RPMI7951 (cell line): Measurements from ENCODE around the gene SETD1A. TPM values are rescaled to one million over a fixed set of nuclear protein-coding genes. Genes with fewer than 3 reads are reported as not detected.

Experiments
- DNase-seq: peaks from one replicate; pipeline ENCODE4 v3.0.0-alpha.2; 2012; ENCODE audit warnings: low read depth
- total RNA-seq: library from RNA; depleted of rRNA; stranded (reverse); fragments of >200 nt; shearing (Covaris generic); gene quantifications from 2 replicates; pipeline ENCODE4 v1.2.3, GENCODE V29; 2014

The SETD1A gene
- total RNA-seq, 1 experiment from 2014 or later, result 1.2 TPM

- DNase-seq, result peak; percentile 62
Observed at GRCh38 chr16:30953511-30954124, 3.9 kb upstream of the SETD1A start.

GRCh38 chr16:30954993-30955392 is 2.6 kb upstream of the SETD1A start:
- DNase-seq, result no peak

GRCh38 chr16:30956601-30957455 is 726 bp upstream of the SETD1A start:
- DNase-seq, result peak; percentile 84

GRCh38 chr16:30958175-30959079 is 873 bp downstream of the SETD1A start:
- DNase-seq, result peak; percentile 46

GRCh38 chr16:30961384-30961783 is 3.8 kb downstream of the SETD1A start:
- DNase-seq, result no peak

- DNase-seq, result no peak
Observed at GRCh38 chr16:30963925-30964511, 6.5 kb downstream of the SETD1A start.

GRCh38 chr16:30964574-30965226 is 7.1 kb downstream of the SETD1A start:
- DNase-seq, result no peak

GRCh38 chr16:30965436-30965835 is 7.9 kb downstream of the SETD1A start:
- DNase-seq, result no peak

GRCh38 chr16:30966033-30966619 is 8.6 kb downstream of the SETD1A start:
- no peak for DNase-seq

GRCh38 chr16:30967795-30968194 is 10.2 kb downstream of the SETD1A start:
- no peak for DNase-seq

GRCh38 chr16:30969246-30969842 is 11.8 kb downstream of the SETD1A start:
- DNase-seq, result no peak

GRCh38 chr16:30971298-30971697 is 13.7 kb downstream of the SETD1A start:
- no peak for DNase-seq

GRCh38 chr16:30972872-30973271 is 15.3 kb downstream of the SETD1A start:
- no peak for DNase-seq

- no peak for DNase-seq
Observed at GRCh38 chr16:30974348-30974747, 16.8 kb downstream of the SETD1A start.

GRCh38 chr16:30976486-30976885 is 18.9 kb downstream of the SETD1A start:
- no peak for DNase-seq

- no peak for DNase-seq
Observed at GRCh38 chr16:30977502-30977901, 19.9 kb downstream of the SETD1A start.

GRCh38 chr16:30979170-30980022 is 21.8 kb downstream of the SETD1A start:
- DNase-seq, result no peak

GRCh38 chr16:30980023-30980371 is 22.4 kb downstream of the SETD1A start:
- DNase-seq, result no peak

GRCh38 chr16:30980434-30980833 is 22.9 kb downstream of the SETD1A start:
- DNase-seq, result no peak

- DNase-seq, result no peak
Observed at GRCh38 chr16:30980959-30981358, 23.4 kb downstream of the SETD1A start.
